Mesenchymal stem cell (in vitro differentiated cells and primary cell): ENCODE results near the gene NUP93.
A peak's percentile ranks its signal among the peaks of the same experiment; 100 is the strongest.

Experiments used
- DNase-seq: peaks from one replicate; pipeline ENCODE4 v3.0.0-alpha.2; 2013
- H2AFZ ChIP-seq: one replicate; pipeline ENCODE4 v1.6.1; 2013; ENCODE audit warnings: low read depth, mild to moderate bottlenecking, control low read depth, inconsistent platforms, low read length, moderate library complexity
- H2AK5ac ChIP-seq: 2 replicates; pipeline ENCODE4 v1.6.1; 2013; ENCODE audit warnings: low read length, moderate library complexity, mild to moderate bottlenecking, inconsistent platforms; ENCODE audit not compliant: severe bottlenecking
- H2BK120ac ChIP-seq: one replicate; pipeline ENCODE4 v1.6.1; 2013; ENCODE audit warnings: low read depth, mild to moderate bottlenecking, inconsistent platforms, low read length, moderate library complexity
- H2BK12ac ChIP-seq, 2 experiments: one replicate each; pipeline ENCODE4 v1.6.1; 2013; ENCODE audit warnings: inconsistent platforms in 2 of 2, low read length in 2 of 2, mild to moderate bottlenecking in 2 of 2, moderate library complexity in 2 of 2, control low read depth in 1 of 2
- H2BK15ac ChIP-seq: one replicate; pipeline ENCODE4 v1.6.1; 2013; ENCODE audit warnings: mild to moderate bottlenecking, low read depth, inconsistent platforms; ENCODE audit not compliant: poor library complexity, severe bottlenecking
- H2BK5ac ChIP-seq: 2 replicates; pipeline ENCODE4 v1.6.1; 2013; ENCODE audit warnings: low read depth, mild to moderate bottlenecking, low read length, control low read depth, inconsistent platforms; ENCODE audit not compliant: poor library complexity, severe bottlenecking
- H3K14ac ChIP-seq, 2 experiments: one replicate each; pipeline ENCODE4 v1.6.1; 2013; ENCODE audit warnings: inconsistent platforms in 2 of 2, low read length in 2 of 2, control low read depth in 1 of 2, mild to moderate bottlenecking in 1 of 2, moderate library complexity in 1 of 2
- H3K18ac ChIP-seq, 2 experiments: one replicate each; pipeline ENCODE4 v1.6.1; 2013; ENCODE audit warnings: inconsistent platforms in 2 of 2, low read length in 2 of 2, control low read depth in 1 of 2, low read depth in 1 of 2, mild to moderate bottlenecking in 1 of 2
- H3K23ac ChIP-seq, 2 experiments: one replicate each; pipeline ENCODE4 v1.6.1; 2013; ENCODE audit warnings: inconsistent platforms in 2 of 2, low read length in 2 of 2, mild to moderate bottlenecking in 2 of 2, moderate library complexity in 2 of 2, control low read depth in 1 of 2
- H3K27ac ChIP-seq: 2 replicates; pipeline ENCODE4 v1.5.1; 2013; ENCODE audit warnings: mild to moderate bottlenecking, moderate library complexity, low read length, control low read depth, inconsistent platforms; ENCODE audit not compliant: poor library complexity, severe bottlenecking
- H3K27me3 ChIP-seq, 2 experiments: 2 replicates each; pipeline versions ENCODE4 v1.6.1 to v1.7.0; 2013; ENCODE audit warnings: low read length in 2 of 2, mild to moderate bottlenecking in 2 of 2, moderate library complexity in 2 of 2, control low read depth in 1 of 2, inconsistent platforms in 1 of 2; ENCODE audit not compliant: control insufficient read depth in 1 of 2, insufficient read depth in 1 of 2
- H3K36me3 ChIP-seq, 2 experiments: 2 replicates each; pipeline versions ENCODE4 v1.6.1 to v1.7.0; 2013; ENCODE audit warnings: low read length in 2 of 2, control low read depth in 1 of 2, inconsistent platforms in 1 of 2, low read depth in 1 of 2, mild to moderate bottlenecking in 1 of 2; ENCODE audit not compliant: insufficient read depth in 2 of 2, control insufficient read depth in 1 of 2
- H3K4ac ChIP-seq, 2 experiments: one replicate each; pipeline ENCODE4 v1.6.1; 2013; ENCODE audit warnings: inconsistent platforms in 2 of 2, low read length in 2 of 2, mild to moderate bottlenecking in 2 of 2, moderate library complexity in 2 of 2, control low read depth in 1 of 2, low read depth in 1 of 2
- H3K4me1 ChIP-seq: 2 replicates; pipeline ENCODE4 v1.6.1; 2013; ENCODE audit warnings: low read depth, low read length, control low read depth; ENCODE audit not compliant: control insufficient read depth, insufficient read depth
- H3K4me2 ChIP-seq: 2 replicates; pipeline ENCODE4 v1.6.1; 2013; ENCODE audit warnings: low read length, mild to moderate bottlenecking, inconsistent platforms; ENCODE audit not compliant: poor library complexity, severe bottlenecking
- H3K4me3 ChIP-seq, 2 experiments: 2 replicates each; pipeline versions ENCODE4 v1.5.1 to v1.7.0; 2013; ENCODE audit warnings: low read length in 2 of 2, mild to moderate bottlenecking in 2 of 2, control low read depth in 1 of 2, low read depth in 1 of 2; ENCODE audit not compliant: insufficient read depth in 1 of 2
- H3K79me1 ChIP-seq: replicated peaks from 2 replicates; pipeline ENCODE4 v1.6.1; 2013; ENCODE audit warnings: mild to moderate bottlenecking, control low read depth, low read length, inconsistent platforms; ENCODE audit not compliant: poor library complexity, severe bottlenecking
- H3K9ac ChIP-seq: 2 replicates; pipeline ENCODE4 v1.7.0; 2013; ENCODE audit warnings: mild to moderate bottlenecking, low read length, moderate library complexity
- H3K9me3 ChIP-seq: 2 replicates; pipeline ENCODE4 v1.7.0; 2013; ENCODE audit warnings: mild to moderate bottlenecking, low read length; ENCODE audit not compliant: control insufficient read depth
- H4K8ac ChIP-seq: one replicate; pipeline ENCODE4 v1.6.1; 2013; ENCODE audit warnings: inconsistent platforms, mild to moderate bottlenecking, low read length, moderate library complexity
- H4K91ac ChIP-seq: one replicate; pipeline ENCODE4 v1.6.1; 2013; ENCODE audit warnings: mild to moderate bottlenecking, low read length, inconsistent platforms
- WGBS: methylation state at CpG from one replicate; pipeline ENCODE4 v1.1.7; 2013; ENCODE audit warnings: mixed read lengths; 5-methylcytosine and 5-hydroxymethylcytosine counted together

Gene NUP93

DNA sequence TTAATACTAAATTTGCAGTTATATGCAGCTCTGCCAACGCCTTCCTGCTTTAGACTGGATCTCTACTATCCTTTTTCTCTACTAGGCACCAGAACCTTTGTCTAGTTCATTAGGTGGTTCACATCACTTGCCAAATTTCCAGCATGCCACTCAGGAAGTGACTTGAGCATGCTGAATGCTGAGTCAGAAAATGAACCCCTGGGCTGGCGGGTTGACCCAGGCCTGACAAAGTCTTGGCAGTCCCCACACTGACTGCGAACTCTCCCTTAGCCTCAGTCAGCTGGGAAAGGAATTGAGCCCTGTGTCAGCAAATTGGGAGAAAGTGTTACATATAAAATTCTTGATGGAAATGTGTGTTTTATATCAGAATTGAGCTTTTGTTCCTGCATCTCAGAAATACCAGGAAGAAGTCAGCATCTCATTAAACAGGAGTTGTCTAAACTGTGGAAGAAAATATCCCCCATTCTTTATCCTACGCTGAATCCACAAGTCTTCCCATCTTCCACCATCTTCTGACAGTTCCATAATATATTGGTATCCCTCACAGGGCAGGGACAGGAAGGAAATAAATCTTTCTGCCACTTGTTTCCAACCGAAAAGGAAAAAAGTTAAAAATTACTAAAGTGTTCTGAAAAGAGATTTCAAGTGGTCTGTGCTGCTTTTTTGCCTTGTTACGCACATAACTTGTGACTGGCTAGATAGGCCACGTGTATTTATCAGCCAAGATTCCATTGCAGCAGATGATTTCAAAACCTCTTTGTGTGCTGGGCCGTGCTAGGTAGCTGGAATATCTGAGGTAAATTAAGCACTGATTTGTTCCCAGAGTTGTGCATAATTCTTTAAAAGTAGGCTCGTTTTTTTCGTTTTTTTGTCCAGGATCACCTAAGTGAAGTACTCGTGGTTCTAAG lies 118.4 kb downstream of the NUP93 start:
- H3K18ac ChIP-seq, result peak overlapping the region in 1 of 2 experiments; percentile 88
- H3K9ac ChIP-seq, result peak overlapping the region; percentile 42
- H2BK120ac ChIP-seq, result peak overlapping the region; percentile 36
- peaks cover 12 to 24% of the 10 kb centered on the region in 2 experiments for H3K36me3 ChIP-seq
- WGBS, result 54% methylated on average over 11 of the region's 11 CpGs
- no peak overlapping the region for H4K91ac ChIP-seq
- no peak overlapping the region for H3K14ac ChIP-seq
- H4K8ac ChIP-seq, result no peak overlapping the region
- H3K23ac ChIP-seq, result no peak overlapping the region
- peaks cover 1% of the 10 kb centered on the region for H3K79me1 ChIP-seq
- H3K9me3 ChIP-seq, result no peaks in the 10 kb centered on the region
- peak overlapping the region; percentile 97 for H2BK5ac ChIP-seq
- peak overlapping the region; percentile 100 for H3K27ac ChIP-seq
- peak overlapping the region in 1 of 2 experiments; percentile 30 for H3K4ac ChIP-seq
- no peak overlapping the region for H3K4me3 ChIP-seq
- no peak overlapping the region for H2BK15ac ChIP-seq
- H3K4me2 ChIP-seq, result no peak overlapping the region
- DNase-seq, result peak; percentile 65
- peak overlapping the region; percentile 100 for H2AK5ac ChIP-seq
- H3K27me3 ChIP-seq, result no peaks in the 10 kb centered on the region
- H3K4me1 ChIP-seq, result peaks cover 30% of the 10 kb centered on the region
- no peak overlapping the region for H2AFZ ChIP-seq
- peak overlapping the region; percentile 8 to 35 for H2BK12ac ChIP-seq

DNA sequence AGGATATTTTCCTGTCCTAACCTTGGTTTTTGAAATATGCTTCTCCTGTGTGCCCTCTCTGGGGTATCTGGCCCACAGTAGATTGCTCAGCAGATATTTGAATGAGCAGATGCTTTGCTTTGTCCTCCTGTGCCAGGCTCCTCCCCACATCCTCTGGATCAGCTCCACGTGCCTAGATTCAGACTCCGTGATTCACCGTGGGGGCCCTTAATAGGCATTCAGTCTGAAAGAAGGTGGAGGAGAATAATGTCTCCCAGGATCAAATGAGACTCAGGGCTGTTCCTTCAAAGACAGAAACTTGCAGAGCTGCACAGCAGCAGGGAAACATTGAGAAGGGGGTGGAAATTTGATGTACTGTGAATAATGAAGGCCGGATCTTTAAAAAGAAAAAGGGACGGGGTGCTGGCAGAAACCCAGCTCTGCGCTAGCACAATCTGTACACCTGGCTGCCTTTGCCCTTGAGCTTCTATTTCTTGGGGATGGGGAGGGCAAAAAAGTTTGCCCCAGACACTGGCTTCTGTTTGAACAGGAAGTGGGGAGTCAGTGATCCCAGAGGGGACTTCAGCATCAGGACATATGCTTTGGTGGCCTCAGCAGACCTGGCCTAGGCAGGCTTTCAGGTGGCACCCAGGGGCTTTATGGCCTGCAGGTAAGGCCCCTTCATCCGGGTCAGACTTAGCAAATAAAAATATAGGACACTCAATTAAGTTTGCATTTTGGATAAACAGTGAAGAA lies 119.2 kb downstream of the NUP93 start:
- 57% methylated on average over 7 of the region's 7 CpGs for WGBS
- peak; percentile 58 for DNase-seq

DNA sequence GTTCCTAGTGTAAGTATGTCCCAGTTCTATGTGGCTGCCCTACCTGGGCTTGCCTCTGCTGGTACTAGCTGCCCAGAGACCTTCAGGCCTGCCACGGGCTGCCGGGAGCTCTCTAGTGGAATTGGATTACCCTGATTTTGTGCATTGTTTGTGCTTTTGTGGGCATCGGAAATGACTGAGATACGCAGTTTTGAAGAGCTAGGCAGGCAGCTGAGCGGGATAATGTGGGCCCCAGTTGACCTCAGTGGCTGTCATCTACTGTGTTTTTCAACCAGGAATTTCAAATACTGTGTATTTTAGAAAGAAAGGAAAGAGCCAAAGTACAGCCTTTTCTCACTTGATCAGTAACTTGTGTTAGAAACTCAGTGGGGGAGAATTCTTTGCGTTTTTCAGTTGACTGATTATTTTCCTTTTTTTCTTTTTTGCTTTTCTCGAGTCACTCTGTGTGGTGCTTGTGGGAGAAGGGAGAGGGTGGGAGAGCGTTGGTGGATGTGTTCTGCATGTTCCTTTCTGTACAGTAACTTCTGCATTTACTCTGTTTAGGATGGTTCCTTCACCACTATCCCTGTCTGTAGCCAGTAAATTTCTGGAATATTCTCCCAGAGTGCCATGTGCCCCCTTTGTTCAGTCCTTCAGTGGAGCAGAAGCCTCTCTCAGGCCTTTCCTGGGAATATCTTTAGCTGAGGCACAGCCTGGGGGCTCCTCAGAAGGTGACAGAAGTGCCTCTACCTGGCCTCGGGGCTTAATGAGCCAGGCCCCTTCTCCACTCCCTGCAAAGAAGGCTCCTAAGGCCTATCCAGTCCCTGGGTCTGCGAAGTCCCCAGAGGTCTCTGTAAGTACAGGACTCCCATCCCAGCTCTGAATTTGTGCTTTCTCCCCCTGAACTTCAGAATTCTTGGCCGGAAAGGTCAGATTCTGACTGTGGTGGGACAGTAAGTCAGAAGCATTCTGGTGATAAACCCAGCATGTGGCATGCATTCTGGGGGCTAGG lies 120.1 kb downstream of the NUP93 start:
- Histone ChIP-seq H2BK120ac (peak overlapping the region; percentile 64), H4K91ac (peak overlapping the region; percentile 86), H3K36me3 (peaks cover 5 to 8% of the 10 kb centered on the region in 2 experiments), H3K9ac (peak overlapping the region; percentile 42), H3K18ac (peak overlapping the region; percentile 76 to 88), H2AFZ (no peak overlapping the region), H3K9me3 (no peaks in the 10 kb centered on the region), H3K14ac (peak overlapping the region in 1 of 2 experiments; percentile 39), H3K27ac (peak overlapping the region; percentile 100), H3K4me3 (peak overlapping the region in 1 of 2 experiments; percentile 21), H4K8ac (peak overlapping the region; percentile 82), H2BK12ac (peak overlapping the region; percentile 35 to 88), H3K4me2 (peak overlapping the region; percentile 4), H3K27me3 (no peaks in the 10 kb centered on the region), H3K4me1 (peaks cover 30% of the 10 kb centered on the region), H3K23ac (no peak overlapping the region), H3K4ac (peak overlapping the region; percentile 20 to 73), H2BK5ac (peak overlapping the region; percentile 100), H2BK15ac (peak overlapping the region; percentile 52), H3K79me1 (peaks cover 1% of the 10 kb centered on the region), H2AK5ac (peak overlapping the region; percentile 100)
- WGBS, result 85% methylated on average over 8 of the region's 11 CpGs
- DNase-seq, result no peak

More for the DNA sequence above, 119.2 kb downstream of the NUP93 start:
- H2BK12ac ChIP-seq, result peak overlapping the region; percentile 35 to 88
- no peaks in the 10 kb centered on the region for H3K27me3 ChIP-seq
- peaks cover 30% of the 10 kb centered on the region for H3K4me1 ChIP-seq
- peaks cover 1% of the 10 kb centered on the region for H3K79me1 ChIP-seq
- peak overlapping the region; percentile 20 to 55 for H3K4ac ChIP-seq
- peak overlapping the region; percentile 58 for H4K8ac ChIP-seq
- peak overlapping the region; percentile 11 for H4K91ac ChIP-seq
- H3K14ac ChIP-seq, result no peak overlapping the region
- H3K4me2 ChIP-seq, result peak overlapping the region; percentile 18
- peak overlapping the region; percentile 55 for H2AFZ ChIP-seq
- H2BK5ac ChIP-seq, result peak overlapping the region; percentile 97
- peak overlapping the region; percentile 76 to 88 for H3K18ac ChIP-seq
- H3K27ac ChIP-seq, result peak overlapping the region; percentile 100
- H3K9me3 ChIP-seq, result no peaks in the 10 kb centered on the region
- no peak overlapping the region for H3K23ac ChIP-seq
- peak overlapping the region; percentile 59 for H2BK120ac ChIP-seq
- peak overlapping the region; percentile 52 for H2BK15ac ChIP-seq
- peak overlapping the region in 1 of 2 experiments; percentile 21 for H3K4me3 ChIP-seq
- H3K36me3 ChIP-seq, result peaks cover 8 to 15% of the 10 kb centered on the region in 2 experiments
- peak overlapping the region; percentile 100 for H2AK5ac ChIP-seq
- H3K9ac ChIP-seq, result peak overlapping the region; percentile 42
